Measurements from ENCODE around the gene PAQR4.

The PAQR4 gene

GRCh38 chr16:2964475-2965336 is 4.4 kb upstream of the PAQR4 start:
- DNase-seq (ENCODE audit: low read depth in 2 of 3, low spot score in 1 of 3) = peak in 2 of 3 donors; percentile 48 to 63

GRCh38 chr16:2966043-2966807 is 2.9 kb upstream of the PAQR4 start:
- DNase-seq (ENCODE audit: low read depth in 2 of 3, low spot score in 1 of 3) = no peak

GRCh38 chr16:2966808-2967191 is 2.3 kb upstream of the PAQR4 start:
- no peak for DNase-seq (ENCODE audit: low read depth in 2 of 3, low spot score in 1 of 3)

- DNase-seq (ENCODE audit: low read depth in 2 of 3, low spot score in 1 of 3) = no peak
Observed at GRCh38 chr16:2967211-2967631, 1.9 kb upstream of the PAQR4 start.

GRCh38 chr16:2967721-2968161 is 1.4 kb upstream of the PAQR4 start:
- DNase-seq (ENCODE audit: low read depth in 2 of 3, low spot score in 1 of 3) = no peak

- no peak for DNase-seq (ENCODE audit: low read depth in 2 of 3, low spot score in 1 of 3)
Observed at GRCh38 chr16:2968368-2968737, 795 bp upstream of the PAQR4 start.

GRCh38 chr16:2969545-2970521 is 685 bp downstream of the PAQR4 start:
- peak; percentile 74 to 84 (median 77) for DNase-seq (ENCODE audit: low read depth in 2 of 3, low spot score in 1 of 3)

GRCh38 chr16:2970563-2970962 is 1.4 kb downstream of the PAQR4 start:
- no peak for DNase-seq (ENCODE audit: low read depth in 2 of 3, low spot score in 1 of 3)

- DNase-seq (ENCODE audit: low read depth in 2 of 3, low spot score in 1 of 3) = no peak
Observed at GRCh38 chr16:2971134-2971984, 2.2 kb downstream of the PAQR4 start.

GRCh38 chr16:2971985-2972784 is 3.0 kb downstream of the PAQR4 start:
- DNase-seq (ENCODE audit: low read depth in 2 of 3, low spot score in 1 of 3) = no peak

GRCh38 chr16:2973093-2973492 is 3.9 kb downstream of the PAQR4 start:
- no peak for DNase-seq (ENCODE audit: low read depth in 2 of 3, low spot score in 1 of 3)

- no peak for DNase-seq (ENCODE audit: low read depth in 2 of 3, low spot score in 1 of 3)
Observed at GRCh38 chr16:2973605-2974318, 4.6 kb downstream of the PAQR4 start.

GRCh38 chr16:2974319-2975056 is 5.3 kb downstream of the PAQR4 start:
- no peak for DNase-seq (ENCODE audit: low read depth in 2 of 3, low spot score in 1 of 3)

- DNase-seq (ENCODE audit: low read depth in 2 of 3, low spot score in 1 of 3) = no peak
Observed at GRCh38 chr16:2975161-2975795, 6.1 kb downstream of the PAQR4 start.

GRCh38 chr16:2976201-2976600 is 7.1 kb downstream of the PAQR4 start:
- no peak for DNase-seq (ENCODE audit: low read depth in 2 of 3, low spot score in 1 of 3)

GRCh38 chr16:2976673-2977072 is 7.5 kb downstream of the PAQR4 start:
- no peak for DNase-seq (ENCODE audit: low read depth in 2 of 3, low spot score in 1 of 3)

GRCh38 chr16:2977440-2977839 is 8.3 kb downstream of the PAQR4 start:
- no peak for DNase-seq (ENCODE audit: low read depth in 2 of 3, low spot score in 1 of 3)
